Activated naive CD4-positive, alpha-beta T cell treated with anti-CD3 and anti-CD28 coated beads for 36 hours (primary cell): Measurements from ENCODE around the gene TFCP2L1. TPM values are rescaled to one million over a fixed set of nuclear protein-coding genes. Genes with fewer than 3 reads are reported as not detected.
"Not testable (repeated sequence)": the region's sequence is repeated elsewhere in the genome, so short reads cannot be mapped to it uniquely, and the experiment has no call there.

Experiments
- CTCF ChIA-PET: fragments of 350-600 bp; sonication (Branson Sonifier 250); formaldehyde crosslinking; loops from one replicate; lab custom pipeline; 2021; ENCODE audit warnings: antibody characterized with exemption; lab: Charles Lee
- DNase-seq: peaks from one replicate; pipeline ENCODE4 v3.0.0-alpha.2; 2020
- H3K27ac Mint-ChIP-seq: one replicate; pipeline ENCODE4 v1.8.0; 2021; ENCODE audit warnings: mild to moderate bottlenecking, mixed read lengths
- H3K27me3 Mint-ChIP-seq: one replicate; pipeline ENCODE4 v1.8.0; 2021; ENCODE audit warnings: low read depth, mixed read lengths
- H3K36me3 Mint-ChIP-seq: one replicate; pipeline ENCODE4 v1.8.0; 2021; ENCODE audit warnings: low read depth, mixed read lengths
- H3K4me1 Mint-ChIP-seq: one replicate; pipeline ENCODE4 v1.8.0; 2021; ENCODE audit warnings: low read depth, mixed read lengths
- H3K4me3 Mint-ChIP-seq: one replicate; pipeline ENCODE4 v1.8.0; 2021; ENCODE audit warnings: mild to moderate bottlenecking, moderate library complexity, mixed read lengths
- H3K9me3 Mint-ChIP-seq: one replicate; pipeline ENCODE4 v1.8.0; 2021; ENCODE audit warnings: mixed read lengths
- intact Hi-C: fragments of 100-400 bp; cut with micrococcal nuclease; formaldehyde crosslinking; loops from one replicate; pipeline ENCODE4 v1.15.1; 2023
- total RNA-seq, 2 experiments: library from RNA; stranded (reverse); gene quantifications; one replicate each; pipeline ENCODE4 v1.2.3, GENCODE V29; 2021

TFCP2L1 gene
- total RNA-seq, 2 experiments from 2014 or later: 0.12 TPM; not detected in 1

DNA sequence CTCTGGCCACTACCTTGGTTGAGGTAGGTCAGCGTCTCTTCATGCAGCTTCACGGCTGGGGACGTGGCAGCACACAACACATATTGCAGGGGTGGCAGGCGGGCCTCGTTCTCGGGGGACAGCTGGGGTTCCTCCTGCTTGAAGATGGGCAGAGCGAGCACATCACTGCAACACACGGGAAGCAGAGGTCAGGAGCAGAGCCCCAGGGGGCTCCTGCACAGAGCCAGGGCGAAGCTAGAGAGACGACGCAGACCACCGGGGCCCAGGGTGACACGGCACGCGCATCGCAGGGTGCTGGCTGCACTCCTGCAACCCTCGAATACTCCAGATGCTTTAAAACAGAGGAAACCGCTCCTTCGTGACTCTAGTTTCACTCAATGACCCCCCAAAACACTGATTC, 3.9 kb downstream of the TFCP2L1 start:
- CTCF ChIA-PET: no interaction called here
- Mint-ChIP-seq H3K4me3 (no peak overlapping the region), H3K36me3 (no peaks in the 10 kb centered on the region), H3K4me1 (peaks cover 4% of the 10 kb centered on the region), H3K9me3 (no peaks in the 10 kb centered on the region), H3K27ac (no peak overlapping the region), H3K27me3 (peaks cover 34% of the 10 kb centered on the region)
- DNase-seq: no peak
- intact Hi-C loops: no loop called here

DNA sequence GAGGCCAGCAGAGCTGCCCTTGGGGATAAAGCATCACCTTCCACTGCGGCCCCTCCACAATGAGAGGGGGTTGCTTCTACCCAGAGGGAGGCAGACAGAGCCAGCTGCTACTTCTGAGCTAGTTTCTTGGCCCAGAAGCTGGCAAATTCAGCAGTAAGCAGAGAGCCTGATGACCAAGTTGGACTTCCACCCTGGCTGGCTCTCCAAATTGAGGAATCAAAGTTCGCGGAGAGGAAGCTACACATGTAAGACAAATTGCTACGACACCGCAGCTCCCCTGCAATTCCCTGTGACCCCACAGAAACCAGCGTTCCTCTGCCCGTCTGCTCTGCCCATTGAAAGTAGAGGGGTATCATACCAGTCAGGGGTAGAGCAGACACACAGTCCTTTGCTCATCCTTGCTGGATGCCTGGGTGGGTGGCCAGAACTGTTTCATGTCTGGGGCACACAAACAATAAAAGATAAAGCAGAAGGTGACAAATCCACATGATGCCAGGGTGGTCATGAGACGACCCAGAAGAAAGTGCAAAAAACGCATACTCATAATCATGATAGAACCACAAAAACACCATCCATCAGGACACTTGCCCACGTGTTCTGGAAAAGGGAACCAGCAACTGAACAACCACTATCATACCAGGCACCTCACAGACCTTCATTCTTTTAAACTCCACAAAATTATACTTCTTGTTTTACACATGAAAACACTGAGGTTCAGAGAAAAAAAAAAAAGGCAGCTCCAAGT, 5.4 kb downstream of the TFCP2L1 start:
- no peak for DNase-seq
- no peak overlapping the region for H3K4me3 Mint-ChIP-seq
- H3K27me3 Mint-ChIP-seq: peaks cover 28% of the 10 kb centered on the region
- H3K4me1 Mint-ChIP-seq: peaks cover 4% of the 10 kb centered on the region
- intact Hi-C loops: no loop called here
- no peaks in the 10 kb centered on the region for H3K9me3 Mint-ChIP-seq
- CTCF ChIA-PET: no interaction called here
- no peaks in the 10 kb centered on the region for H3K36me3 Mint-ChIP-seq
- H3K27ac Mint-ChIP-seq: no peak overlapping the region

DNA sequence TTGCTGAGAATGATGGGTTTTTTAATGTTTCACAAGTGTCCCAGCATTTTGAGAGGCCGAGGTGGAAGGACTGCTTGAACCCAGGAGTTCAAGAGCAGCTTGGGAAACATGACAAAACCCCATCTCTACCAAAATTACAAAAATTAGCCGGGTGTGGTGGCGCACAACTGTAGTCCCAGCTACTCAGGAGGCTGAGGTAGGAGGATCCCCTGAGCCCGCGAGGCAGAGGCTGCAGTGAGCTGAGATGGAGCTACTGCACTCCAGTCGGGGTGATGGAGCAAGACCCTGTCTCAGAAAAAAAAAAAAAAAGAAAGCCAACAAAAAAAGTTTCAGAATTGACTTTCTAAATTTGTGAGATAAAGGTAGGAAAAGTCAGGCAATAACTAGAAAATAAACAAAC, 8.7 kb downstream of the TFCP2L1 start:
- Mint-ChIP-seq H3K27ac (no peak overlapping the region), H3K4me1 (no peaks in the 10 kb centered on the region), H3K4me3 (no peak overlapping the region), H3K36me3 (no peaks in the 10 kb centered on the region), H3K9me3 (no peaks in the 10 kb centered on the region), H3K27me3 (peaks cover 13% of the 10 kb centered on the region)
- intact Hi-C loops: no loop called here
- CTCF ChIA-PET: no interaction called here
- no peak for DNase-seq

DNA sequence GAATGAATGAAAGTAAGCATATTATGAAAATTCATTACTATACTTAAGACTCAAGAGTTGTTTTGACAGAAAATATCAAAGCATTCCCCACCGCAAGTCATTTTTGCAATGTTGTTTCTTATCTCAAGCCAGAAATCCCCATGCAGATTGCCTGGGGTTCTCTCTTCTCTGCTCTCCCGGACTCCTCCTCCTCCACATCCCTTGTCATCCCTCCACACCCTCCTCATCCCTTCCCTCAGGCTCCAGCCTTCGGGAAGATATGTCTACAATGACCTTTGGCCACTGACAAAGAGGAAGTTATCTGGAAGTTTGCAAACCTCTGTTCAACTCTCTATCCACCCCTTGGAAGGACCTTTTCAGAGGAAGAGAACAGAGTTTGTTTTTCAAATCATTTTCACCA, 11.9 kb downstream of the TFCP2L1 start:
- Mint-ChIP-seq H3K4me1 (no peaks in the 10 kb centered on the region), H3K27ac (no peak overlapping the region), H3K9me3 (no peaks in the 10 kb centered on the region), H3K36me3 (no peaks in the 10 kb centered on the region), H3K4me3 (no peak overlapping the region), H3K27me3 (peaks cover 9% of the 10 kb centered on the region)
- CTCF ChIA-PET: no interaction called here
- intact Hi-C loops: no loop called here
- no peak for DNase-seq

DNA sequence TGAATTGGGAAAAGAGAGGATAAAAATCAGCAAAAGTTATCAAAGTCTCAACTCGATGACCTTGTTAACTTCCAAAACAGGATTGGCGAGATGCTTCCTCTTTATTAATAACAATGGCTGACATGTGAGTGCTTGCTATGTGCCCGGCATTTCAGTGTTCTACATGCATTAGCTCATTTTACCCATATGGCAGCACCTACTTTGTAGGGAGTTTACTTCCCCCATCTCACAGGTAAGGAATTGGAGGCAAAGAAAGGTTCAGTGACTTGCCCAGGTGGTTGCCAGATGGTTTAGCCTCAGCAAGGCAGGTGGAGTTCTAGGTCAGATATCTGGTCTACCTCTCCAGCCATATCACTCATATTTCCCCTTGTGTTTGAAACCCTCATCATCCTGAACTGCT, 12.4 kb downstream of the TFCP2L1 start:
- intact Hi-C loops: no loop called here
- CTCF ChIA-PET: no interaction called here
- Mint-ChIP-seq H3K27ac (no peak overlapping the region), H3K27me3 (peaks cover 9% of the 10 kb centered on the region), H3K36me3 (no peaks in the 10 kb centered on the region), H3K4me1 (no peaks in the 10 kb centered on the region), H3K4me3 (no peak overlapping the region), H3K9me3 (no peaks in the 10 kb centered on the region)
- no peak for DNase-seq

DNA sequence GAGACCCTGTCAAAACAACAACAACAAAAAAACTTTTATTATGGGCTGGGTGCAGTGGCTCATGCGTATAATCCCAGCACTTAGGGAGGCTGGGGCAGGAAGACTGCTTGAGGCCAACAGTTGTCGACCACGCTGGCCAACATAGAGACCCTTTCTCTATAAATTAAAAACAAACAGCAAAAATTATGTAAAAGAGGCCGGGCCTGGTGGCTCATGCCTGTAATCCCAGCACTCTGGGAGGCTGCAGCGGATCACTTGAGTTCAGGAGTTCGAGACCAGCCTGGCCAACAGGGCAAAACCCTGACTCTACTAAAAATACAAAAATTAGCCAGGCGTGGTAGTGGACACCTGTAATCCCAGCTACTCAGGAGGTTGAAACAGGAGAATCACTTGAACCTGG, 15.6 kb downstream of the TFCP2L1 start:
- H3K4me3 Mint-ChIP-seq, CTCF ChIA-PET, H3K4me1 Mint-ChIP-seq, H3K9me3 Mint-ChIP-seq, H3K27me3 Mint-ChIP-seq, DNase-seq, intact Hi-C loops, H3K27ac Mint-ChIP-seq, H3K36me3 Mint-ChIP-seq: not testable (repeated sequence)

DNA sequence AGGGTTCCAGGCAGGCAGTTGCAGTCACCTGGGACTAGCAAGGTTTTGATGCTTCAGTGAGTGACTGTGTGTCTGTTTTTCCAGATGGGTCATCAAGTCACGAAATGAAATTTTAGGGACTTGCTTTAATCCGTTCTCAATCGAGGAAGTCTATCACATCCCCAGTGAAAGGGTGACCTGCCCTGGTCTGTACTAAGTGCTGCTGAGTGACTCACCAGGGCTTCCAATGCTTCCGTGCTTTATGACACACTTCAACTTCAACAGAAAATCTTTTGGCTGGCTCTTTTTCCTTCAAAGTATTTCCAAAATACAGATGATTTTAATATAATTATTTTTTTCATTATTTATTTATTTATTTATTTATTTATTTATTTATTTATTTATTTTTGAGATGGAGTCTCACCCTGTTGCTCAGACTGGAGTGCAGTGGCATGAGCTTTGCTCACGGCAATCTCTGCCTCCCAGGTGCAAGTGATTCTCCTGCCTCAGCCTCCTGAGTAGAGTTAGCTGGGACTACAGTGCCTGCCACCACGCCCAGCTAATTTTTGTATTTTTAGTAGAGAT, 18.4 kb downstream of the TFCP2L1 start:
- Mint-ChIP-seq H3K4me1 (no peaks in the 10 kb centered on the region), H3K4me3 (no peak overlapping the region), H3K9me3 (no peaks in the 10 kb centered on the region), H3K27ac (no peak overlapping the region), H3K36me3 (no peaks in the 10 kb centered on the region), H3K27me3 (peaks cover 2% of the 10 kb centered on the region)
- intact Hi-C loops: no loop called here
- CTCF ChIA-PET: interaction anchor here (0.7 kb wide), 1 partner anchor 320 kb away, joined by 3 read pairs; no protein-coding TSS in a partner anchor
- DNase-seq: no peak

DNA sequence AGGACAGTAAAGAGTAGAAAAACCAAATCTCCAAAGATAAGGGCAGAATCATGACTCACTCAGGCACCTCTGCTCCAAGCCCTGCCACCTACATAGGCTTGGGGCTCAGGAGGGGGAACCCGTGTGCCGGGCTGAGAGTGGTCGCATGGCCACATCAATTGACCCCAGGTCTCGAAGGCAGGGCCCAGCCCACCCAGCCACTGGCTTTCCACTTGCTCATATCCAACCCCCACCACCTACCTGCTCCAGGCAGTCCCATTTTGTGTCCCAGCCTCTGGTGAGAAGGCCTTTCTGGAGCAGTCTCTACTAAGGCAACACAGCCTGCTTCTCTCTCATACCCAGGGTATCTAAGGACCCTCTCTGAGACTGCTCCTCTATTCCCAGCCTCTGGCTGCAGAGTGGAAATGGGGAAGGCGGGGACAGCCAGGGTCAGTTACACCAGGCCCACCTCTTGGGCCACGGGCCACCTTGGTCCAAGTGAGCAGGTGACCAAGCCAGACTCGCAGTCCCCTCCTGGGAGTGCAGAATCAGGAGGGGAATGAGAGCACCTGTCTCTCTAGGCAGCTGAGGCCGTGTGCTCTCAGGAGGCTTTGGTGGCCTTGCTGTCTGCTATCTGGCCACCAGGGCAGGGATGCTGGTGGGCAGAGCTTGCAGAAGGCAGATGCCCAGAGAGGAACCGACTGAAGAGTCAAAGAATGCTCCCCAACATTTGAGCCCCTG, 20.8 kb downstream of the TFCP2L1 start:
- CTCF ChIA-PET: no interaction called here
- H3K27me3 Mint-ChIP-seq: peaks cover 1% of the 10 kb centered on the region
- intact Hi-C loops: no loop called here
- H3K4me1 Mint-ChIP-seq: no peaks in the 10 kb centered on the region
- H3K4me3 Mint-ChIP-seq: no peak overlapping the region
- H3K36me3 Mint-ChIP-seq: no peaks in the 10 kb centered on the region
- H3K27ac Mint-ChIP-seq: no peak overlapping the region
- H3K9me3 Mint-ChIP-seq: no peaks in the 10 kb centered on the region
- no peak for DNase-seq

DNA sequence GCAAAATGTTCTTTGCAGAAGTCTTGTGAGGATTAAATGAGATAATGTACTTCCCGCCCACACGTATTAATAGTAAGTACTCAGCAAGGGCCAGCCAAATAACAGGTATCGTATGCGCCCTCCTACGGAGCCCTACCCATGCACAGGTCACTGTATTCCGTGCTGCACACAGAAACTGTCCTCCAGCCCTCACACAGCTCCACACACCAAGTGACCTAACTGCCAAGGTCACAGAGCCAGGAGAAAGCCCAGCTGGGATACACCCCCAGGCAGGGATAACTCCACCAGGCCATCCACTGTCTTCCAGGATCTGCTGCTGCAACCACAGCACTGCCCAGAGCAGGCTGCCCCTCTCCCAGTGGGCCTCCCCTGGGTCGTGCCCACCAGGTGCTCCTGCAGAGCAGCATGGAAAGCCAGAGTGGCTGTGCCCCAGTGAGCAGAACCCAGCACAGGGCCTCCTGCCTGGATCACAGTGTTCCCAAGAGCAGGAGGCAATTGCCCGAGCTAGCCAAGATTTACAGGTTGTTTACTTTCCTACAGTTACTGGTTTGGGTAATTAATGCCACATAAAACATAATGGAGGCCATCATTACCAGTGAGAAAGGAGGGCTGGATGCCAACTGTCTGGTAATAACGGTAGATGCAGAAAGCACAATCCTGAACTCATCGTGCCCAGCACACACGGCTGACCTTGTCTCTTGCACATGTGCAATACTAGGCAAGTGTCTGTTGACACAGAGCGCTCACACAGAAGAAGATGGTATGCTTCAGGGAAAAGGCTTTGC, 24.4 kb downstream of the TFCP2L1 start:
- intact Hi-C loops: no loop called here
- H3K36me3 Mint-ChIP-seq: no peaks in the 10 kb centered on the region
- H3K9me3 Mint-ChIP-seq: no peaks in the 10 kb centered on the region
- DNase-seq: no peak
- H3K4me3 Mint-ChIP-seq: no peak overlapping the region
- no peak overlapping the region for H3K27ac Mint-ChIP-seq
- H3K27me3 Mint-ChIP-seq: peaks cover 5% of the 10 kb centered on the region
- CTCF ChIA-PET: no interaction called here
- H3K4me1 Mint-ChIP-seq: no peaks in the 10 kb centered on the region

DNA sequence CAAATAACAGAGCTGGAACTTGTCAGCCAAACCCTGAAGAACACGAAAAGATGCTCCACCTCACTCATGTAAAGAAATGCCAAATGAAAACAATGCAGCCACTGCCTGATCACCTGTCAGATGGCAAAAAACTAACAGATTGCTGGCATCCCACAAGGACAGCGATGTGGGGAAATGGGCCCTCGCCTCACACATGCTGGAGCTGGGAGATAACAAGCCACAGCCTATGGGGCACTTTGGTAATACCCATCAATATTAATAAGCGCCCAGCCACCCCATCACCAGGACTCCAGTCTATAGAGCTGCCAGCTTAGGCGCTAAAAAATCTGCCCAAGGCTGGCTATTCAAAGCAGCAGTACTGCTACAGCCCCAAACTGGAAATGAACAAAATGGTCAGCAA, 27.0 kb downstream of the TFCP2L1 start:
- intact Hi-C loops: no loop called here
- CTCF ChIA-PET: no interaction called here
- no peak for DNase-seq
- no peak overlapping the region for H3K27ac Mint-ChIP-seq
- H3K27me3 Mint-ChIP-seq: peaks cover 8% of the 10 kb centered on the region
- H3K4me3 Mint-ChIP-seq: no peak overlapping the region
- H3K9me3 Mint-ChIP-seq: no peaks in the 10 kb centered on the region
- no peaks in the 10 kb centered on the region for H3K36me3 Mint-ChIP-seq
- no peaks in the 10 kb centered on the region for H3K4me1 Mint-ChIP-seq

DNA sequence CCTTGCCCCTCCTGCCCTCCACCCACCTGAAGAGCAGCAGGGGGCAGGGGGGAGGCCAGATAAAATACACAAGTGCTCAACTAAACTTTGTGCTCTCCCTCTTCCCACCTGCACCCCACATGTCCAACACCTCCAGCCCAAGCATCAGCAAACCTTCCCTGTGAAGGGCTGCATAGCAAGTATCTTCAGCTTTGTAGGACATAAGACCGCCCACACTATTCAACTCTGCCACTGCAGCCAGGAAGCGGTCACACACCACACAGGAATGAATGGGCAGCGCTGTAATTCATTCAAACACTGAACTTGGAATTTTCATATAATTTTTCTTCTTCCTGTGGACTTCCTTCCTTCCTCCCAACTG, 27.5 kb downstream of the TFCP2L1 start:
- CTCF ChIA-PET: no interaction called here
- DNase-seq: no peak
- H3K9me3 Mint-ChIP-seq: no peaks in the 10 kb centered on the region
- peaks cover 8% of the 10 kb centered on the region for H3K27me3 Mint-ChIP-seq
- intact Hi-C loops: no loop called here
- H3K36me3 Mint-ChIP-seq: no peaks in the 10 kb centered on the region
- H3K4me3 Mint-ChIP-seq: no peak overlapping the region
- H3K4me1 Mint-ChIP-seq: no peaks in the 10 kb centered on the region
- no peak overlapping the region for H3K27ac Mint-ChIP-seq

DNA sequence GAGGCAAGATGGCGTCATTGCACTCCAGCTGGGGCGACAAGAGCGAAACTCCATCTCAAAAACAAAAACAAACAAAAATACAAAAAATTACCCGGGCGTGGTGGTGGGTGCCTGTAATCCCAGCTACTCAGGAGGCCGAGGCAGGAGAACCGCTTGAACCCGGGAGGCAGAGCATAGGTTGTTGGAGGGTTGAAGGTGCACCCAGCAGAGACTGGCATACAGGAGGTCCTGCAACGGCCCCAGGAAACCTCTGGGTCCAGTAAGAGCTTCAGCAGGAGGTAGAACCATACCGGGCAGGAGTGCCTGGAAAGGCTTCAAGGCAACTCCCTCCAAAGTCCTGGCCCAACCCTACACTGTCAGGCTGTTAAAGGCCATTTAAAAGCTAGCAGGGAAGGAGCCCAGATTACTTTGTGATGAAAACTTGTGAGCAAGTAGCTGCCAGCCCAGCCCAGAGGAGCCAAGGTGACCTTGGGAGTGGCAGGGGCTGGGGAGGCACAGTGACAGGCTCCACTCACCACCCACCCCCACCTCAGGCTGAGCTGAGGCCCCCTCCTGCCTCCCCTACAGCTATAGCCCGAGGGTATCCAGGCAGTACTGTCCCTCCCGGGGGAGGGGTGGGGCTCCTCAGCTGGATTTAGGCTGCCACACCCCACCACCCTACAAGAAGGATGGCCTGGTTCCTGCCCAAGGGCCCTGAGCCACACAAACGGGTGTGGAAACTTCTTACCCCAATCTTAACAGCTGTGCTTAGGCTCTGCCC, 28.1 kb downstream of the TFCP2L1 start:
- intact Hi-C loops: no loop called here
- H3K9me3 Mint-ChIP-seq: no peaks in the 10 kb centered on the region
- CTCF ChIA-PET: interaction anchor here (0.6 kb wide), 1 partner anchor 13 kb away, joined by 5 read pairs; no protein-coding TSS in a partner anchor
- no peak for DNase-seq
- H3K4me1 Mint-ChIP-seq: no peaks in the 10 kb centered on the region
- no peak overlapping the region for H3K27ac Mint-ChIP-seq
- H3K27me3 Mint-ChIP-seq: peaks cover 8% of the 10 kb centered on the region
- H3K36me3 Mint-ChIP-seq: no peaks in the 10 kb centered on the region
- no peak overlapping the region for H3K4me3 Mint-ChIP-seq
